GM18907 (cell line): ENCODE measurements around the gene MEOX1.

Experiments used
- ATAC-seq: cut with Tn5 transposase; IDR thresholded peaks from one replicate; pipeline ENCODE4 v1.9.1; 2021; ENCODE audit warnings: mild to moderate bottlenecking, moderate library complexity; ENCODE audit not compliant: unreplicated experiment

Gene MEOX1

GRCh38 chr17:43659823-43660617 is 1.7 kb downstream of the MEOX1 start:
- no peak for ATAC-seq

- no peak for ATAC-seq
Observed at GRCh38 chr17:43658900-43659299, 2.8 kb downstream of the MEOX1 start.

DNA sequence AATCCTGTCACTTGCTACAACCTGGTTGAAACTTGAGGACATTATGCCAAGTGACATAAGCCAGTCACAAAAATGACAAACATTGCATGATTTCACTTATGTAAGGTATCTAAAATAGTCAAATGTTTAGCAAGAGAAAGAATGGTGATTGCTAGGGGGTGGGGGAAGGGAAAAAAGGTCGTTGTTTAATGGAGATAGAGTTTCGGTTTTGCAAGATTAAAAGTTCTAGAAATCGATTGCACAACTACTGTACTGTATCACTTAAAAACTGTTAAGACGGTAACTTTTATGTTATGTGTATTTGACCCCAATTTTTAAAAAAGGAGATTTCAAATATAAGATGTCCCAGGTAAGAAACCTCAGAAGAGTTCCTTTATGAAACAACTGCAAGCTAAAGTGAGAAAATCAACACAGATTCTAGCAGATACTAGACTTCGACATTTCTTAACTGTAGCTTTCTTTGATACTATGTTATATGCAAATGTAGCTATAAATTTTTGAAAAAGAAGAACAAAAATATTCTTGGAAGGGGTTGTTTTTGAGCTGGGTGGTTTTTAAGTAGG is 5.9 kb downstream of the MEOX1 start:
- no peak for ATAC-seq

DNA sequence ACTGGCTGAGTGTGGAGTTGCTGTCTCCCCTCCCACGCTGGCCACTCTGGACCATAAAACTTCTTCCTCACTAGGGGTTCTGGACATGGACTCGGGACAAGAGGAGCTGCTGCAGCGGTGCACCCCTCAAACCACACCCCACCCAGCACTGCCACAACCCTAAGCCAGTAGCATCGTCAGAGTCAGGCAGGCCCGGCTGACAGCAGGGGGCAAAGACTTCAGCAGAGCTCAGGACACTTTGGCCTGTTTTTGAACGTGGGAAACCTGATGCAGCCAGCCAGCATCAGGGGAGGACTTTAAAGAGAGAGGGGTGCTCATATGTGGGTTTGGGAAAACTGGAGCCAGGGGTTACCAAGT is 9.6 kb downstream of the MEOX1 start:
- ATAC-seq = no peak

DNA sequence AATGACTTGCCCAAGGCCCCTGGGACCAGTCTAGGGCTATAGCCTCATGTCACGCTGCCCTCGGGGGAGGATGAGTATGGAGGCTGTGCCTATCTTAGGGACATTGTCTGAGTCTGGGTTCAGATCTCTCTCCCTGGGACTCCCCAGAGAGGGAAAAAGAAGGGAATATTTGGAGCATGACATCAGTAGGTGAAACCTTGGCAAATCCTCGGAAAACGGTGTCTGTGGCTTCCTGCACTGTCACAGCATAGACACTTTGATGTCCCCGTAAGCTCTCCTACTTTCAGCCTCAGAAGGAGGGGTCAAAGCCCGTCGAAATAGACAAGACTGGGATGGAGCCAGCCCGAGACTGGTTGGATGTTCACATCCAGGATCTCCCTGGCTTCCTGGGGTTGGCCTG is 11.3 kb downstream of the MEOX1 start:
- no peak for ATAC-seq

GRCh38 chr17:43648916-43649315 is 12.8 kb downstream of the MEOX1 start:
- no peak for ATAC-seq

DNA sequence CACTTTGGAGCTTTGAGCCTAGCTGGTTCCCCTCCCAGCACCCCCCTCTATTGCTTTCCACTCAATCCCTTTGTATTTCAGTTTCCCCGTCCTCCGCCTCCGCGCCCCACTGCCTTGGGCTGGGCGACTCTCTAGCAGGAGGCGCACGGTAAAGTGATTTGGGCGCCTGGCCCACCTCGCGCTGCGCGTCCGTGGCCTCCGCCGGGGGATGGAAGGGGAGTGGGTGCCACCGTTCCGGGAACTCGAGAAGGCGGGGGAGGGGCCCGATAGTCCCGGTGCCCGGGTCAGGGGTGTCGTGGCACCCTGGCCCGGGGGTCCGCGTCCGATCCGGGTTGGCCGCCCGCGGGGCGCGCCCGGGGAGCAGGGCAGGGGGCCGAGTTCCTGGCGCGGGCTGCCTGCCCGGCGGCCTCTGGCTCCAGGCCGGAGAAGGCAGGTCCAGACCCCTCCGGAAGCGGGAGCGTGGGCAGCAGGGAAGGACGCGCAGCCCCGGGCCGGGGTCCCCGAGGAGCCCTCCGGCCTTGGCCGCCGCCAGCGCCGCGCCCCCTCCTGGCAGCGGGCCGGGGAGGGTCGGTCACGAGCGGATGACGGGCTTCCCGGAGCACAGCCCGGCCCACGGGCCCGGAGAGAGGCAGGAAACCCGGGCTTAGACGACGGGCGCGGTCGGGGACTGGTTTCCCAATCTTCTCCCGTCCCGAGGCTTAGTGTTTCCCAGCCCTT is 15.8 kb downstream of the MEOX1 start:
- ATAC-seq = no peak

GRCh38 chr17:43645450-43645764 is 16.3 kb downstream of the MEOX1 start:
- ATAC-seq = no peak

GRCh38 chr17:43644081-43644480 is 17.6 kb downstream of the MEOX1 start:
- no peak for ATAC-seq

- no peak for ATAC-seq
Observed at GRCh38 chr17:43641416-43641815, 20.3 kb downstream of the MEOX1 start.

DNA sequence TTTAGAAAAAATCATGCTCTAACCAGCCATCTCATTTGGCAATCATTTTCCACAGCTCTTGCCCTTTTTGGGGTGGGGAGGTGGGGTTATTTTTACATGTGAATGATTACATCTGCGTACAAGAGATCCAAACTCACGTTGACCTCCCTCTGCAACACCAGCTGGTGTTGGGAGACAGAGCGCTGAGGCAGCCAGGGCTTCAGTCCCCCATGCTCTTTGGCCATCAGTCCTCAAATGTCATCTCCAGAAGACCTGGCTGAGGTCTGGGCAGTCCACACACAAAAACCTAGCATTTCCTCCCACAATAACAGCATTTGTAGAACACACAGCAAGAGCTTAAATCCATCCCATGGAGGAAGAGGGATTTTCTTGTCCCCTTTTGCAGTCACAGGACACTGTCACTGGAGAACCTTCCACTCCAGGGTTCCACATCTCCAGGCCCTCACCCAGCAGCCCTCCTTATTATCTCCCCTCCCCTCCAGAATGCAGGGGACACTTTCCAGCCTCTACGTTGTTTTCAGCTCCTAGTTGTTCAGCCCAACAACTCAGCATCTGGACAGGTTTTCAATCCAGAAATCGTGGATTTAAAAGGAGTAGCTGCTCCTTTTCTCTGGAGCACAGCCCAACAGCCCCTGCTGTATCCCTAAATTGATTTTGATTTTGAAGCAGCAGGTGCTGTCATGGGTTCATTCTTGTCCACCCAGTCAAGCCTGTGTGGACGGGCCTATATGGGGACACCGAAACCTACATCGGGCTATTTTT is 21.1 kb downstream of the MEOX1 start:
- ATAC-seq = no peak

- no peak for ATAC-seq
Observed at GRCh38 chr17:43637563-43638323, 24.0 kb downstream of the MEOX1 start.

DNA sequence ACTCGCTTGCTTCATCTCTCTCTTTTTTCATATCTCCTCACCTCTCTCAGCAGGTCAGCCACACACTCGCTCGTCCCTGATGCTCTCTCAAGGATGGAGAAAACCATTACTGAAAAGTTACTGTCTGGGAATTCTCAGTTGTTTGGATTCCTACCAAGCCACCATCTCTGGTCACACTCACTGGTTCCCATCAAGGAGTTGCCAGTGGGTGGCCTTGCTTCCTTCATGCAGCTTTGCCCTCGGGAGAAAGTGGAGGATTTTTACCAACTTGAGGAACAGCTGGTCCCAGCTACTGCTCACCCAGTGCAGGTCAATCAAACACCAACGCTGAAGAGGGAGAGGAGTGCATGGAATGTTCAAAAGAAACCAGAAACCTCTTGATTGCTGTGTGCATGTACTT is 25.3 kb downstream of the MEOX1 start:
- ATAC-seq = no peak

DNA sequence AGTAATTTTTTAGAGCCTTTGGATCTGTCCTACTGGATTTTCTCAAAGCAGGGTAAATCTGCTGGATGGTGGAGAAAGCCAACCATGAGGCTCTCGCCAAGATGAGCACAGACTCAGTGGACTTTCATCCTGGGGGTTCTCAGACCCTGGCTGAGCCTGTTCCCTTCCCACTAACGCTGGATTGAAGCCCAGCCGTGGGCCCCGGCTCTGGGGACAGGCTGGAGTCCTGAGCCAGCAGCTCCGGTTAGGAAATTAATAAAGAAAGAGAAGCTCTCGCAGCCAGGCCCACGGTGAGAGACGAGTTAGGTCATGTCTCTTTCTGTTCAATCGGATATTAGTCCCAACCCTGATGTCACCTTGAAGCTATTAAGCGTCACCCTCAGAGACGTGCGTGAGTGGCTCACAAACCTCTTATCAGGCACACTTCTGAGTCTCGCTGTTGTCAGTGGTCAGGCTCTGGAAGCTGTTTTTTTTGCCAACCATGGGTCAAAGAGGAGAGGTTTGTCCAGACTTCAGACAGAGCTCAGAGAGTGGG is 27.1 kb downstream of the MEOX1 start:
- ATAC-seq = no peak

DNA sequence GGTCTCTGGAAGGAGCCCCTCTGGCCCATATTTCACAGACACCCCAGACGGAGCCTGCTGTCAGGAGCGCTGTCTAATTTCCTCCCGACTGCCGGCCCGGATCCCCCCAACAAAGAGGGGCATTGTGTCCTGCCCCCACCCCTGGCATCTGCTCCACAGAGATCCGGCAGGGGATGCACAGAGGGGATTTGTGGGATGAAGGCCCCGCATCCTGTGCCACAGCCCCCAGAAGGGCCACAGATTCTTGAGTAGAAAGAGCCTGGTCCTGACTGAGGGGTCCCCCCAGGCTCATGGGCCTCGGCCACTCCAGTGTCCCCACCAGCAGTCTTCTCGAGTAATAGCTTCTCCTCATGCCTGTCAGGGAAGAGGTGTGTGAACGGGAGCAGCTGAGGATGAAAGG is 29.5 kb downstream of the MEOX1 start:
- ATAC-seq = no peak

DNA sequence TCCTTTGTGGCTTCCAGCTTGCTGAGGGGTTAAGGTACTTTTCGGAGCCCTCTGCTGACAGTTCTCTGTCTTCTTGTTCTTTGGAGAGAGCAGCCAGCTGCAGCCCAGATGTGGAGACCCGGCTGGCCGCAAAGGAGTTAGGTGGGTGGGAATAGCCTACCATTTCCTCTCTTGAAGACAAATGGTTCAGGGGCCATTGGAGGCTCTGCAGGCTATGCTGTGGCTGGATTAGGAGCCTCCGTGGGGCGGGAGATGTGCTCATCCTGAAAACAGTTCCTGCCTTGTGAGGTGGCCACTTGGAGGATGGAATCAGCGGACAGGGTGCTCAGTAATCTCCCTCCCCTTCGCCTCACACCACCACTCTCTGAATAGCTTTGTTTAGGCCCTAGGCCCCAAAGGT is 30.3 kb downstream of the MEOX1 start:
- ATAC-seq = no peak

DNA sequence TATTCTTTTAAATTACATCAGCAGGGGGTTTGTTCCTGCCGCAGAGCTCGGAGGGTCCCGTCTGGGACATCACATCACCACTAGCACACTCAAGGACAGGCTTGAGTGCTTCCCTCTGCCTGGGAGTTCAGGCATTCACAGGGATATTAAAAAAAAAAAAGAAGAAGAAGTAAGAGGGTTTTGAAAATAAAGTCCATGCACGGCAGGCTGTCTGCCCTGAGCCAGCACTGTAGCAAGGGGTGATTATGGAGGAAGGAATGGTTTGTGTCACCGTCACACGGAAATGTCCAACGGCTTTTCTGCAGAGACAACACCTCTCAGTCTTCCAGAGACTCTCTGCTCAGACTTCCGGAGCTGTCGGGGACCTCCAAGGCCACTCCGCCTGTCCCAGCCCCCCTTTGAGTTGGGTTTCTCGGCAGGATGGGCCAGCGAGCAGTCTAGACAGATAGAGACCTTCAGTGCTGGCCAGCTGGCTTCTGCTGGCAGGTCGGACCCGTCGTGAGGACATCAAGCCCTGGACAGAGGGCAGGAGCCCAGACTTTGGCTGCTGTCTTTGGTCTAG is 33.6 kb downstream of the MEOX1 start:
- ATAC-seq = no peak

GRCh38 chr17:43627653-43628052 is 34.1 kb downstream of the MEOX1 start:
- ATAC-seq = no peak

- ATAC-seq = no peak
Observed at GRCh38 chr17:43626023-43626422, 35.7 kb downstream of the MEOX1 start.

DNA sequence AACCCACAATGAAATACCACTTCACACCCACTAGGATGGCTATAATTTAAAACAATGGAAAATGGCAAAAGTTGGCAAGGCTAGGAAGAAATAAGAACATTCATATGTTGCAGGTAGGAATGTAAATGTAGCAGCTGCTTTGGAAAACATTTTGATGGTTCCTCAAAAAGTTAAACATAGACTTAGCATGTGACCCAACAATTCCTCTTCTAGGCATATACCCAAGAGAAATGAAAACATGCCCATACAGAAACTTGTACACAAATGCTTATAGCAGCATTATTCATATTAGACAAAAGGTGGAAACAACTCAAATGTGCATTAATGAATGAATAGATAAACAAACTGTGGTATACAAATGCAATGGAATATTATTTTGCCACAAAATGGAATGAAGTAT is 36.1 kb downstream of the MEOX1 start:
- ATAC-seq = no peak
